Epidermal melanocyte (primary cell): ENCODE data around the gene CLNK.
"Not testable (repeated sequence)": the region's sequence is repeated elsewhere in the genome, so short reads cannot be mapped to it uniquely, and the experiment has no call there.

Experiments
- DNase-seq: peaks from one replicate; pipeline ENCODE4 v3.0.0; 2011; ENCODE audit warnings: low spot score; ENCODE audit not compliant: insufficient read length

CLNK gene

GRCh38 chr4:10579648-10580047 lies 104.9 kb downstream of the CLNK start:
- no peak for DNase-seq

GRCh38 chr4:10577508-10578426 lies 106.8 kb downstream of the CLNK start:
- DNase-seq, result no peak

GRCh38 chr4:10577018-10577417 lies 107.5 kb downstream of the CLNK start:
- DNase-seq, result no peak

GRCh38 chr4:10576236-10576635 lies 108.3 kb downstream of the CLNK start:
- DNase-seq, result no peak

- DNase-seq, result no peak
Observed at GRCh38 chr4:10575414-10575813, 109.2 kb downstream of the CLNK start.

- DNase-seq, result not testable (repeated sequence)
Observed at GRCh38 chr4:10574553-10574952, 110.0 kb downstream of the CLNK start.

- no peak for DNase-seq
Observed at GRCh38 chr4:10571909-10572308, 112.7 kb downstream of the CLNK start.

GRCh38 chr4:10569491-10569890 lies 115.1 kb downstream of the CLNK start:
- no peak for DNase-seq

GRCh38 chr4:10567766-10568165 lies 116.8 kb downstream of the CLNK start:
- no peak for DNase-seq

GRCh38 chr4:10565166-10565780 lies 119.3 kb downstream of the CLNK start:
- no peak for DNase-seq

- peak; percentile 29 for DNase-seq
Observed at GRCh38 chr4:10554694-10555093, 129.9 kb downstream of the CLNK start.

GRCh38 chr4:10554121-10554520 lies 130.4 kb downstream of the CLNK start:
- DNase-seq, result no peak

- DNase-seq, result no peak
Observed at GRCh38 chr4:10552591-10553280, 131.8 kb downstream of the CLNK start.

- DNase-seq, result no peak
Observed at GRCh38 chr4:10535912-10536311, 148.7 kb downstream of the CLNK start.

GRCh38 chr4:10534820-10535219 lies 149.7 kb downstream of the CLNK start:
- DNase-seq, result no peak

GRCh38 chr4:10532155-10532554 lies 152.4 kb downstream of the CLNK start:
- no peak for DNase-seq

- DNase-seq, result no peak
Observed at GRCh38 chr4:10530137-10530786, 154.3 kb downstream of the CLNK start.

GRCh38 chr4:10529291-10530136 lies 155.1 kb downstream of the CLNK start:
- DNase-seq, result no peak

GRCh38 chr4:10527438-10527837 lies 157.1 kb downstream of the CLNK start:
- no peak for DNase-seq

- no peak for DNase-seq
Observed at GRCh38 chr4:10526429-10527222, 157.9 kb downstream of the CLNK start.
